ENCODE results near the gene HPCAL1.

Gene HPCAL1

DNA sequence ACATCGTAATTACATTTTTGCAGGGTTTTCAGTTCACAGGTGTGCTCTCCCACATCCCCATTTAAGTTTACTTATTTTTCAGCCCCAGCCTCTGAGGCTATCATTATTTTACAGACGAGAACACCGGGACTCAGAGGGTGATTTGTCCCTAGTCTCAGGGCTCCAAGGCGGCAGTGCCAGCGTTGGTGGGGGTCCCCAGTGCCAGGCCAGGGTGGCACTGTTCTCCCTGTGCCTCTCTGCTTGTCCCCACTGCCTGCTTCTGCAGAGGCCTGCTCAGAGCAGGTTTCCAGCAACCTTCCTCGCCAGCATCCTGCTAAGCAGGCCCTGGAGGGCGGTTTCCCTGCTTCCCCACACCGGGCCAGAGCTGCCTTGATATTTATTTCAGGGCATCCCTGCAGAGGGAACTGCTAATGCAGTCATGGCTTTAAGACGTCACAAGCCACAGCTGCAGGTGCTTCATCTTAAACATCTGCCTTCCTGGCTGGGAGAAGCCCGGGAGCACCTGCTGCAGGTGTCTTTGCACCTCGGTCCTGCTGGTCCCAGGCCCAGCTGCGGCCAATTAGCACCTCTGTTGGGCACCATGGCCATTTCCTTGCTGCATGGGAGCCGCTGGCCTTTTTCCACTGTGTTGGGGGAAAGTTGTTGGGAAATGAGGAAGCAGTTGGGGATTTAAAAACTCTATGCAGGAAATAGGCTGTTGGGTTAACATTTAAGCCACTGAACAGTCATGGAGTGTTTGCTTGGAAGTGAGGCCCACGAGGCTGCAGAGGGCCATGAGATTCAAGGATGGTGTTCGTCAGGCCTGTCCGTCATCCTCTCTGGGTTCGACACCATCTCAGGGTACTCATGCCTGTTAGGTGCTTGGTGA, 22.8 kb downstream of the HPCAL1 start:
- DNase-seq: no peak

DNA sequence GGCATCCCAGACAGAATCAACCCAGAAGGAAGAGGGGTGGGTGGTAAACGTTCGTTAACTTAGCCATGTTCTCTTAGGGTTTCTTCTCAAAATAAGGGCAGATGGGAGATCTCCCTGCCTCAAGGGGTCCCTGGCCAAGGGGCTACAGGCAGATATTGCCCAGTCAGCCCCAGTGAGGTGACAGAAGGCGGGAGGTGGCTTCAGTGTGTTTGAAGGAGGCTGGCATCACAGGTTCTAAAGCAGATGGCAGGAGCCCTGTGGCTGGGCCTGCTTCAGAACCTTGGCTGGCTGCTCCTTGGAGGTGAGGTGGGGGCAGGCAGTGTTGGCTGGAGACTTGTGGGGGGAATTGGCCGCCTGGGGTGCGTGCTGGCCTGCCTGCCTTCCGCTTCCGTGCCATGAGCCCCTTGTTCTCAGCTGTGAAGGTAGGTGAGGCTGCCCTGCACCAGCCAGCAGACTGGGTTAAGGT, 23.5 kb downstream of the HPCAL1 start:
- no peak for DNase-seq

DNA sequence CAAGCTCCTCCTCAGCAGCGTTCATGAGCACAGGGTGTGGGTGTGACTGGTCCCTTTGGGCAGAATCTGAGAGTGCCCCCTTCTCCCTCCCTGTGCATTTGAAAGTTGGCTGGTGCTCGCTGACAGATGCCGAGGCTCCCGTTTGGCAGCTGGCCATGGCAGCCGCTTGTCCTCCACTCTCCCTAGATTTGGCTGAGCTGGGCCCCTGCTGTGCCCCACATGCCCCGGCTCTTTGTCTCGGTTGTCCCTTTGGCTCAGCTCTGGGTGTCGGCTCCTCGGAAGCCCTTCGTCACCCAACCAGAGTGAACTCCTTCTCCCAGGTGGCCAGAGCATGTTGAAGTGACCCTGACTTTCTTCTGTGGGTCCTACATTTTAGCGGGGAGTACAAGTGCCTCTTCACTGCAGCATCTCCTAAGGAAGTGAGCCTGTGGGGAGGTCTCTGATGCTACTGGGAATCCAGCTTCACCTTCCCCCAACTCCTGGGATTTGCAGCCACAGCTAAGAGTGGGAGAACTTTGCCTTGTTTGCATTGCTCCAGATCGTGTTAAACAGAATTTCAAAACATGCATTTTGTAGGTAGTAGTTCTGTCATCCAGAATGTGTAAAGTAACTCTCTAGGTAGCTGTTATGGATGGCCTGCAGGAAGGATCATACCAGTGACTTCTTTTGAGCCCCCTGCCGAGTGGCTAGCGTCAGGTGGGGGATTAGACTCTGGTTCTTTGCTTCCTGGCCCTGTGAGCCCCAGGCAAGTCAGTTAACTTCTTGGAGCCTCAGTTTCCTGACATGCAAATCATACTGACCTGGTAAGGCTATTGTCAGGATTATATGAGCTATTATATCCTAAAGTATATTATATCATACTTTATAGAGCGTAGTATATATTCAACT, 24.2 kb downstream of the HPCAL1 start:
- no peak for DNase-seq

DNA sequence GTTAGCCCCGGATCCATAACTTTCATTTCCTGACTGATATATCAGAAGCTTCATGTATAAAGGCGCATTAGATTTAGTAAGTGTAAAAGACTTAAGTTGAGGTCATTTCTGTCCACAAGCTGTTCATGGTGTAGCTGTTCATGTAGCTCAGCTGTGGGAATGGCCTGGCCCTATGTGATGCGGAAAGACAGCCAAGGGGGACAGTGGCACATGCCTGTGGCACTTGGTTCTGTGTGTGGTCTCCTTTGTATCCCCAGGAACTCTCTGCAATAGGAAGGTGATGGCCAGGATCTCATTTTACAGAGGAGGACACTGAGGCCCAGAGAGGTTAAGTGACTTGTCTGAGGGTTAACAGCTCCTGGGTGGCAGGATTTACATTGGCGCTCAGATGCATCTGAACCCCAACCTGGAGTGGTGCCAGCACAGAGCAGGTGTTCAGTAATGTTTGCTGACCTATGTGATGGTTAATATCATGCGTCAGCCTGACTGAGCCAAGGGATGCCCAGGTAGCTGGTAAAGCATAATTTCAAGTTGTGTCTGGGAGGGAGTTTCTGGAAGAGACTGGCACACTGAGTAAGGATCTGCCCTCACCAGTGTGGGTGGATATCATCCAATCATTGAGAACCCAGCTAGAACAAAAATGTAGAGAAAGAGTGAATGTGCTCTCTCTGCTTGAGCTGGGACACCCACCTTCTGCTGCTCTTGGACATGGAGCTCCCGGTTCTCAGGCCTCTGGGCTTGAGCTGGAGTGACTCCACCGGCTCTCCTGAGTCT, 25.4 kb downstream of the HPCAL1 start:
- no peak for DNase-seq

DNA sequence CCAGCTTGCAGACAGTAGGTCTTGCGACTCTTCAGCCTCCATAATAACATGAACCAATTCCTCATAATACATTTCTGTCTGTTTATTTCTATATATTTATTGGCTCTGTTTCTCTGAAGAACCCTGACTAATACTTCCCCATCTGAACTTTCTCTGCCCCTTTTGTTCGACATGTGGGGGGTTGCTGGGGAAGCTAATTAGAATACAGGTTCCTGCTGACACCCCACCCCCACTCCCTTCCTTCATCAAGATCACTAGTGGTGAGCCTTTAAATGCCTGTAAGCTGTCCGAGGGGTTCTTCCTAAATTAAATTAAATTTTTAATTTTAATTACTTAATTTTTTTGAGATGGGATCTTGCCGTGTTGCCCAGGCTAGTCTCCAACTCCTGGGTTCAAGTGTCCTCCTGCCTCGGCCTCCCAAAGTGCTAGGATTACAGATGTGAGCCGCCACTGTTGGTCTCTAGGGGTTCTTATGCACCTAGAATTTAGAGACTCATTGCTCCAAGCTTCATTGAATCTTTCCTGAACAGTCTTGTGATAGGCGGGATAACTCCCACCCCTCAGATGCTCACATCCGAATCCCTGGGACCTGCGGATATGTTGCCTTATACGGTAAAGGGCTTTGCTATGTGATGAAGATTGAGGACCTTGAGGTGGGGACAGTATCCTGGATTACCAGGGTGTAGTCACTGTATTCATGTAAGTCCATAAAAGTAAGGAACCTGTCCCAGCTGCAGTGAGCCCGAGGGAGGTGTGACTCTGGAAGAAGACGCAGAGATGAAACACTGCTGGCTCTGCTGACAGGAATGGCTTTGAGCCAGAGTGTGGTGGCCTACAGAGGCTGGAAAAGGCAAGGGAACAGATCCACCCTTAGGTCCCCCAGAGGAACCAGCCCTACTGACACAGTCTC, 26.2 kb downstream of the HPCAL1 start:
- DNase-seq: no peak

DNA sequence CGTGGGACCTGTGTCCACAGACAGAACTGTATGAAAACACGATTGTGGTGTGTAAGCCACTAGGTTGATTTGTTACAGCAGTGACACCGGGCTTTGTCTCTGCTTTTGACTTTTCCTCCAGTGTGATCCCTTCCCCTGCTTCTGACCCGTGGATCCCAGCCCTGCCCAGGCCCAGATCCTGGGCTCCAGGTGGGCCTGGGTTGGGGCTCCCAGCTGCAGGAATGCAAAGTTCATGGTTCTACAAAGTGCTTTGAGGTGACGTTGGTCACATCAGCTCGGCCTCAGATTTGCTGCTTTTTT, 26.8 kb downstream of the HPCAL1 start:
- DNase-seq: no peak

DNA sequence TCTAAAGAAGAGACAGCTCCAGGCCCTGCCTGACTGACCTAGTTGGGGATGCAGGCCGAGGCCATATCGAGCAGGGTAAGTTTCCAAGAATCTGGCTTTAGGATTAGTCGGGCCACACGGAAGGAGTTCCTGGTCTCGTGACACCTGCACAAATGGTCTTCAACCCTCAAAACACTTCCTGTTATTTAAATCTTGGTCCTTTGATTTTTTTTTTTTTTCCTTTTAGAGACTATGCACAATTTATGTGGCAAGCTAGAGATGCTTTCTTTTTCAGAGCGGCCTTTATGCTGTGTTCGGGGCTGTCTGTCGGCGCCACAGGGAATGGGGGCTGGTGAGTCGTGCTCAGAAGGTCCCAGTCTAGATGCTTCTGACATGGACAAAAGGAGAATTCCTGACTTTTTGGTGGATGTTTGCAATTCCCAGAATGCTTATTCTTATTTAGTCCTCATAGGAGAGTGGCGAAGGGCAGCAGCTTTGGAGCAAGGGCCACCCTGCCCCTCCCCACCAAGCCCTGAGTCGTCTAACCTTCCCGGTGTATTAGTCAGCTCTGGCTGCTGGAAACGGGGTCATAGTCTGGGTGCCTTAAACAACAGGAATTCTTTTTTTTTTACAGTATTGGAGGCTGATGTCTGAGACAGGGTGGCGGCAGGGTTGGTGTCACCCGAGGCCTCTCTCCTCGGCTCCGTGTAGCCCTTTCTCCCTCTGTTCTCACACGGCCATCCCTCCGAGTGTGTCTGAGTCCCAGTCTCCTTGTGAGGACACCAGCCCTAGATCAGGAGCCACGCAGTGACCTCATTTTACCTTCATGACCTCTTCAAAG, 27.4 kb downstream of the HPCAL1 start:
- peak; percentile 80 for DNase-seq

DNA sequence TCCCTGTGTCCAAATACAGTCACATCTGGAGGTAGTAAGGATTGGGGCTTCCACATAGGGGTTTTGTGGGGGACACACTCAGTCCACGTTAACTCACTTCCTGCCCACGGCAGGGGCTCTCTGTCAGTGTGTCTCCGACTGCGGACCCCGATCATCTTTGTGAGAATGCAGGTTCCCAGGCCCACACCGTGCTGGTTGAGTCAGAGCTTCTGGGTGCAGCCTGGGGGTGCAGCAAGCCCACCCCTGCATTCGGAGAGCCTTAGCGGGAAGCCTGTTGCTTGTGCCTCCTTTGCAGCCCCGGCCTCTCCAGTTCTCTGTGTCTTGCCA, 28.0 kb downstream of the HPCAL1 start:
- no peak for DNase-seq

DNA sequence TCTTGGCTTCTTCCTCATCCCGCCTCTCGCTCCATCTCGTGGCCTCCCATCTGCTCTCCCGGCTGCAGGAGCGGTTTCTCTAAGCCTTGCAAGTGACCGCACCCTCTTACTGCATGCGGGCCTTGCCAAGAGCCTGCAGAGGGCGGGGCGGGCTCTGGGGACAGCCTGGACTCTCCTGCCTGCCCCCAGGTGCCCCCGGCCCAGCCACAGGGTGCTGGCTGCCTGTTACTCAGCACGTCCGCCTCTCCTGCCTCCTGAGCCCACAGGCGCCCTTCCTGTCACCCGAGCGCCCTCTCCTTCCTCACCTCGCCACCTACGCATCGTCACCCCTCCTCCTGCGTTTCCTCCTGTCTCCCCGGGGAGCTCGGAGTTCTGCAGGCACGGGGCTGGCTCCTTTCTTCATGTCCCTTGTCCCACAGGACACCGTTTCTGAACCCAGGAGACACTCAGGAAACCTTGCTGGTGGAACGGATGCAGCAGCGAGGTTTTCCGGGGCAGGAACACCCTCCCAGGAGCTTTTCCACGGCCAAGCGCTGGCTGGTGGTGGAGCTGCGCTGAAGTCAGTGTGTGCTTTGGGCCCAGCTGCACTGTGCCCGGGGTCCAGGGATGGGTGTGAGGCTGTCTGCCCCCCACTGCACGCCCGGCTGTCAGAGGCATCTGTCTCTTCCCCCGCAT, 28.5 kb downstream of the HPCAL1 start:
- peak; percentile 17 for DNase-seq

DNA sequence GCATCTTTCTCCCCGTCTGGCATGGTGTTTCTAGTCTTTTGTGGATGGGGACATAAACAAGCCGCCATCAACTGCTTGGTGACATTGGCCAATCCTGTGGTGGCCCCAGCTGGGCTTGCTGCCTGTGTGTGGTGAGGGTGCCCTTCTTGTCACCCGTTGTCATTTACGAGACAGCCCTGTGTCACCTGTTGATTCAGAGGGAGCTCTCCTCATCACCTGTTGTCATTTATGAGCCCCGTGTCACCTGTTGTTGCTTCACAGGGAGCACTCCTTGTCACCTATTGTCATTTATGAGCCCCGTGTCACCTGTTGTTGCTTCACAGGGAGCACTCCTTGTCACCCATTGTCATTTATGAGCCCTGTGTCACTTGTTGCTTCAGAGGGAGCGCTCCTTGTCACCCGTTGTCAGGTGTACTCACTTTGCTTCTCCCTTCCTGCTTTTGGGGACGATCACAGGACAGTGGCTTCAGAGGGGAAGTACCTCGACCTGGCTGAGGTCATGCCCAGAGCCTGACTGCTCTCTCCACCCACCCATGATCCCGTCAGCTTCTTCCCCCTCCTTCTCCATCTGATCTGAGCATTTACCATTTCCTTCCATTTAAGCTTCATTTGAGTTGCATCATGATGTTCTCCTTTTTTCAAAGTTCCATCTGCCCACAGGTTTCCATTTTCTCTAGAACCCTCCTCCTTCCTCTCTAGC, 29.1 kb downstream of the HPCAL1 start:
- DNase-seq: no peak

DNA sequence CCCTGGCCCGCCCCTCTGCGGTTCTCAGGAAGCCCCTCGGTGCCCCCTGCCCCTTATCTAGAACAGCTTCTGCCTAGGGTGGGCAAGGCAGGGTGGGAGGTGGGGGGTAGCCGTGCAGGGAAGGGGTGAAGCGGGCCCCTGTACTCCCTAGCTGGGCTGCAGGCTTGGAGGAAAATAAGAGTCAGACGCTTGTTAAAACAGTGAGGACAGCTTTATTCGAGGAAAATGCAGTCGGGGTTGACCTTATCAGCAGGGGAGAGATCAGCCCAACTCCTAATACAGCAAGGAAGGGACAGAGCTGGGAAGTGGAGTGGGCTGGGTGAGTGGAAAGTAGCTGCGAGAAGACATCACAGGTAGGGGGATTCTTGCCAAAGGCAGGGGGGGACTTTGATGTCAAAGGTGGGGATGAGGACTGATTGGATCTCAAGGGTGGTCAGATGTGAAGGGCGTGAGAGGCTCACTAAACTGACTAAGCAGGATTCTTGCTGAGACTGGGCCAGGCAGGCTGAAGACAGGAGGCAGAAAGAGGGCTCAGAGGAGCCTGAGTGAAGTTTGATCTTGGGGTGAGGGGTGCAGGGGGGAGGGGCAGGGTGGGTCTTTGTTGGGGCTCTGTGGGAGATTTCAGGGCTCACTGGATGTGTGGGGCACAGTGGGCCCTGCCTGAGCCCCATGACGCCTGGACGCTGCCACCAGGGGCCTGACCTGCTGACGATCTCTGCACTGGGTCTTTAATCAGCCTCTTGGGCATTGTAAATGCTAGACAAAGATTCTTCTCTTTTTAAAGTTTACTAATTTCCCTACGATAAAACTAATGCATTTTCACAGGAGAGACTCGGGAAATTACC, 29.9 kb downstream of the HPCAL1 start:
- no peak for DNase-seq

DNA sequence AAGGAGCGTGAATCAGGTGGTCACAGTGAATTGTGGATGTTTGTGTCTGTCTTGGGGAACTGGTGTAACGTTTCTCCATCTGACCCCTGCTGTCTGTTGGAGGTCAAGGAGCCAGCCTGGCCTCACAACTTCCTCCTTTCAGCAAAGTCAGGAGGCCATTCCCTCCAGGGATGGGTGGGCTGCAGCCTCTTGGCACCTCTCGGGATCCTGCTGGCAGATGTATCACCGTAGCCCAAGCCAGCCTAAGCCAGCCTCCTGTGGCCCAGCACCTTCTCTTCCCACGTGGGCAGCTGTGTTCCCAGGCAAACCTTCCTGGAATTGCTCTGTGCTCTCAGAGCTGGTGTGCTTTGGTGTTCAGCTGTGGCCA, 30.5 kb downstream of the HPCAL1 start:
- no peak for DNase-seq

DNA sequence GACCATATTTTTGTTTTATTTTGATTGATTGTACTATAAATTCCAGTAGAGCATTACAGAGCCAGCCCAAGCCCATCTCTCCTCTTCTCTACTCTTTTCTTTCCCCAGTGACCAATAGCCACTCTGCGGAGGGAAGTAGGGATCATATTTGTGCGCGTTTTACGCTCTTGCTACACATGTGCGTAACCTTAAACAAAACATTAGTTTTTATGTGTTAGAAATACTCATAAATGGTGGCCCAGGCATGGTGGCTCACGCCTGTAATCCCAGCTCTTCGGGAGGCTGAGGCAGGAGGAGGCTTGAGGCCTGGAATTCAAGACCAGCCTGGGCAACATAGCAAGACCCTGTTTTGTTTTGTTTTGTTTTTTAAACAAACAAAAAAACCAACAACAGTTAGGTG, 31.3 kb downstream of the HPCAL1 start:
- no peak for DNase-seq

DNA sequence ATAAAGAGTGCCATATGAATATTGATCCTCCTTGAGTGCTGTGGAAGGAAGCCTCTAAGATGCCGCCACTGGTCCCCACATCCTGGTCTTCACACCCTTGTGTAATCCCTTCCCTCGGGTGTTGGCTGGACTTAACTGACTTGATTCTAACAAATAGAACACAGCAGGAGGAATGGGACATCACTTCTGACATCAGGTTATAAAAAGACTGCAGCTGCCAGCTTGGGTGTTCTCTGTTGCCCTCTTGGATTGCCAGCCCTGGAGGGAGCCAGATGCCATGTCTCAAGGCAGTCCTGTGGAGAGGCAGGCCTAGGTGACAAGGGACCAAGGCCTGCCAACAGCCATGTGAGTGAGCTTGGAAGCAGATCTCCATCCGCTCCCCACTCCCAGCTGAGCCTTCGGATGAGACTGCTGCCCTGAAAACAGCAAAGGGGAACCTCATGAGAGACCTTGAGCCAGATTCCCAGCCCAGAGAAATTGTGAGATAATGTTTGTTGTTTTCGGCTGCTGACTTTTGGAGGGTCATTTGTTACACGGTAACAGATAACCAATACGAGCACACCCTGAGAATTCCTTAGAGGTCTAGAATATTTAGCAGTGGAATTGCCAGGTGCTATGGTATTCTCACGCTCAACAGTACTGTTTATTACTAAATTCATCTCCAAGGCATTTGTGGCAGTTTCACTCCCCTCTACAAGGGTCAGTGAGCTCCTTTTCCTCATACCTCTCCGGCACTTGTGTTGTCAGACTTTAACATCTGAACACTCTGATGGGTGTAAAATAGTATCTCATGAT, 32.5 kb downstream of the HPCAL1 start:
- DNase-seq: no peak

DNA sequence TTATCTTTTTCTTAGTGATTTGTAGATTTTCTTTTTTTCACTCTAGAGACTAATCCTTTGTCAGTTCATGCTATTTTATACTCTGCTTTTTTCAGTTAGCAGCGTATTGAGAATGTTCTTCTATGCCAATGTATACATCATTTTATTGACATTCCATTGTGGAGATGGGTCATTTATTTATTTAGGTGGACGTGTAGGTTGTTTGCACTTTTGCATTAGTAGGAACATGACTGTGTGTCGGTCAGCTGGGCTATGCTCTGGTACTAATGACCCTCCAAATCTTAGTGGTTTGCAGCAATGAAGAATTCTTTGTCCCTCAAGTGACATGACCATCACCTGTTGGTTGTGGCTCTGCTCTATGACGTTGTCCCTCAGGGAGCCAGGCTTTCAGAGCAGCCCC, 33.6 kb downstream of the HPCAL1 start:
- no peak for DNase-seq

DNA sequence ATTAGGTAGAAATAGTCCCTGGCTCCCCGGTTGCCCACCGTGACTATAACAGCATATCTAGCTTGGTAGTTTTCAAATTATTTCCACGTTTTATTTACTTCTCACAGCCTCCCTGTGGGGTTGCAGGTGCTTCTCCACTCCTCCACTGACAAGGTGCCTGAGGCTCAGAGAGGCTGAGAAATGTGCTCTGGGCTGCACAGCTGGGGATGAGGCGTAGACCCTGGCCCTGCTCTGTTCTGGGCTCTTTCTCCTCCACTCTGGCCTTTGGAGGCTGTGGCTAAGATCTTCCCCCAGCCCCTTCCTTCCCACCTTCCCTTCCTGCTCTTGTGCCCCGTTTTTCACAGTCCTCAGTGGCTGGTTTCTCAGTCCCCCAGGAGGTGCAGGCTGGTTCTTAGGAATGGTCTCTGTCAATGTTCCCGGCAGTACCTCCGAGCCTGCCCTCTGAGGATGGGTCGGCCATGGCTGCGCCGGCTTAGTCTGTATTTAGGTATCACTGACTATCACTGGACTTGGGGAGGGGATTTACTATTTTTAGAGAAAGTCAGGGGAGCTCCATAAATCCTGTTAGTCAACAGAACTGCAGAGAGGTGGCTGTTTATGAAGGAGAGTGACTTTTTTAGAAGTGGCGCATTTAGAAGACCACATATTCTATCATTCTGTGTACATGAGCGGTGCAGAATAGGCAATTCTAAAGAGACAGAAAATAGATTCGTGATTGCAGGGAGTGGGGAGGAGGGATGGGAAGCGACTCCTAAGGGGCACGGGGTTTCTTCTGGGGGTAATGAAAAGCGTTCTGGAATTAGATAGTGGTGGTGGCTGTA, 35.0 kb downstream of the HPCAL1 start:
- no peak for DNase-seq

Measured in fibroblast of skin of back (primary cell).